Measurements from ENCODE around the gene MARCHF10. TPM values are rescaled to one million over a fixed set of nuclear protein-coding genes. Genes with fewer than 3 reads are reported as not detected.

The MARCHF10 gene
- total RNA-seq, 1 experiment from 2014 or later: not detected

DNA sequence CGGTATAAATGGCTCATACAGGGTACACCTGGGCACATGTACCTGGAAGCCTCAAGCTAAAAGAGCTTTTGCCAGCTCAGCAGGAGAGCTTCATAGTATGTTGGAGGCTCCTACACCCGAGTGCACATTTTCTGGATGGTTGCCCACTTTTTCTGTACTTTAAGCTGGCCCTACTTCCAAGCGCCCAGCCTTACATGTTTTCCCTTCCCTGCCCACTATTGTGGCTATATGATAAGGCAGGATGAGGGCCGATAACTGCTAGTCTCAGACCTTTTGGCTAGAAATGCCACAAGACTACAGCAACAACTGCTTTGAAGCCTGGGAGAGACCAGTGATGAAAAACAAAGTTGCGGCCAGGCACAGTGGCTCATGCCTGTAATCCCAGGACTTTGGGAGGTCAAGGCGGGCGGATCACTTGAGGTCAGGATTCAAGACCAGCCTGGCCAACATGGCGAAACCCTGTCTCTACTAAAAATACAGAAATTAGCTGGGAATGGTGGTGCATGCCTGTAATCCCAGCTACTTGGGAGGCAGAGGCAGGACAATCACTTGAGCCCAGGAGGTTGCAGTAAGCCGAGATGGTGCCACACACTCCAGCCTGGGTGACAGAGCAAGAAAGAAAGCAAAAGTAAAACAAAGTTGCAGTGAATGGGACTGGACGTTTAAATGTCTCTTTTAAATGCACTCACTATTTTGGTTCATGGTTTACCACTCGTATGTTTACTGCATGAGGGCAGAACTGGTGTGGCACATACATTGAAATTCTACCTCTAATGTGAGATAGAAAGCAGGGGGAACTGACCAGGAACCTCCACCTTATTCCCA, 14.2 kb upstream of the MARCHF10 start:
- CTCF ChIA-PET: interaction anchor here (0.6 kb wide), 1 partner anchor 36 kb away, joined by 6 read pairs; no protein-coding TSS in a partner anchor
- Histone ChIP-seq H3K36me3 (ENCODE audit: insufficient read depth, low read length, poor library complexity, severe bottlenecking) (no peaks in the 10 kb centered on the region), H3K27me3 (replicated peaks; ENCODE audit: insufficient read depth, low read depth, low read length, poor library complexity) (no peaks in the 10 kb centered on the region), H3K4me3 (ENCODE audit: low read depth, low read length, poor library complexity, severe bottlenecking) (no peak overlapping the region), H3K27ac (ENCODE audit: low read depth, low read length, poor library complexity, severe bottlenecking) (no peak overlapping the region), H3K4me1 (ENCODE audit: insufficient read depth, low read length, poor library complexity, severe bottlenecking) (no peaks in the 10 kb centered on the region), H3K9me3 (ENCODE audit: low read depth, low read length, poor library complexity, severe bottlenecking) (no peaks in the 10 kb centered on the region)
- no TSS peak for BruUV-seq (replicated peaks)
- intact Hi-C loops (cut with micrococcal nuclease; ENCODE audit: unreplicated experiment): no loop called here
- DNase-seq (ENCODE audit: low spot score): no peak
- POLR2A ChIA-PET (ENCODE audit: low non-redundant PET): no interaction called here
- no peak for TF ChIP-seq EZH2 (IDR thresholded peaks at IDR 0.05; ENCODE audit: borderline replicate concordance, low read depth, low read length, poor library complexity, severe bottlenecking)
- TF ChIP-seq, protein P1, sequence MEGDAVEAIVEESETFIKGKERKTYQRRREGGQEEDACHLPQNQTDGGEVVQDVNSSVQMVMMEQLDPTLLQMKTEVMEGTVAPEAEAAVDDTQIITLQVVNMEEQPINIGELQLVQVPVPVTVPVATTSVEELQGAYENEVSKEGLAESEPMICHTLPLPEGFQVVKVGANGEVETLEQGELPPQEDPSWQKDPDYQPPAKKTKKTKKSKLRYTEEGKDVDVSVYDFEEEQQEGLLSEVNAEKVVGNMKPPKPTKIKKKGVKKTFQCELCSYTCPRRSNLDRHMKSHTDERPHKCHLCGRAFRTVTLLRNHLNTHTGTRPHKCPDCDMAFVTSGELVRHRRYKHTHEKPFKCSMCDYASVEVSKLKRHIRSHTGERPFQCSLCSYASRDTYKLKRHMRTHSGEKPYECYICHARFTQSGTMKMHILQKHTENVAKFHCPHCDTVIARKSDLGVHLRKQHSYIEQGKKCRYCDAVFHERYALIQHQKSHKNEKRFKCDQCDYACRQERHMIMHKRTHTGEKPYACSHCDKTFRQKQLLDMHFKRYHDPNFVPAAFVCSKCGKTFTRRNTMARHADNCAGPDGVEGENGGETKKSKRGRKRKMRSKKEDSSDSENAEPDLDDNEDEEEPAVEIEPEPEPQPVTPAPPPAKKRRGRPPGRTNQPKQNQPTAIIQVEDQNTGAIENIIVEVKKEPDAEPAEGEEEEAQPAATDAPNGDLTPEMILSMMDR (conservative IDR thresholded peaks at IDR 0.05; ENCODE audit: low read depth, low read length): no peak

DNA sequence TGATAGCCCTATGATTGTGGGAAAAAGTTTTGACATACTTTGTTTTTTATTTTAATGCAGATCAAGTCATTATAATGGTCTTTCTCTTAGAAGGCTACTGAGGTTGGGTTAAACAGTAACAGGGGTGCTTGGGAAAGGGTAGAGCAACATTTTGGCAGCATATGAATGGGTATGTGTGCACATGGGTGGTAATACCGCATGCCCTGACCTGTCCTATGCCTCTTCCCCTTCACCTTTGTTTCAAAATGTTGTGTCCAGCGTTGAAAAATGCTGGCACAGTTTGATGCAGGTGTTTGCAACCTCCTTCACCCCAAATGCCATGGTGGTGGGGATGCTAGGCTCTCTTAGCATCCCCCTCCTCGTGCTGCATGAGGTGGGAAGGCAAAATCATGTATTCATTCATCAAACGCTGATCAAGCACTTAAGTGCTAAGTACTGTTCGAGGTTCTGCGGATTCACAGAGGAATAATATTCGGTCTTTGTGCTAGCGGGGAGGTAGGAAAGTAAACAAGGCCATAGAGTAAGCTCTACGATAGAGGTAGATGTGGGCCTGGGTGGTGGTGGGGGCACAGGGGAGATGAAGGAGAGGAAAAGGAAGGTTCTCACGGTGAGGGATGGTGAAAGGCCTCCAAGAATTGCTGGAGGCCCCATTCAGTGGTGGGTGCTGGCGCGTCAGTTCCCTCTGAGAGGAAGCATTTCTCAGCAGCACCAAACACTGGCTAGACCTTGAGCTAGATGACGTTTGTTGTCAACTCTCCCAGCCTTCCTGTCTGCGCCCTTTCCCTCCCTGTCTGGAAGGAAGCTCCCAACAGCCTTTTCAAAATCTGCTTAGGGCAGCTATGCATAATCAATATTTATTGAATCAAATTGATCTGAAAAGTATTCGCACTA, 13.3 kb upstream of the MARCHF10 start:
- H3K4me3 ChIP-seq (ENCODE audit: low read depth, low read length, poor library complexity, severe bottlenecking): no peak overlapping the region
- TF ChIP-seq, protein P1 (conservative IDR thresholded peaks at IDR 0.05; ENCODE audit: low read depth, low read length): no peak
- no peak for TF ChIP-seq EZH2 (IDR thresholded peaks at IDR 0.05; ENCODE audit: borderline replicate concordance, low read depth, low read length, poor library complexity, severe bottlenecking)
- no TSS peak for BruUV-seq (replicated peaks)
- CTCF ChIA-PET: interaction anchor here (0.6 kb wide), 1 partner anchor 37 kb away, joined by 6 read pairs; no protein-coding TSS in a partner anchor
- no peaks in the 10 kb centered on the region for H3K36me3 ChIP-seq (ENCODE audit: insufficient read depth, low read length, poor library complexity, severe bottlenecking)
- H3K27me3 ChIP-seq (replicated peaks; ENCODE audit: insufficient read depth, low read depth, low read length, poor library complexity): no peaks in the 10 kb centered on the region
- H3K27ac ChIP-seq (ENCODE audit: low read depth, low read length, poor library complexity, severe bottlenecking): no peak overlapping the region
- DNase-seq (ENCODE audit: low spot score): no peak
- intact Hi-C loops (cut with micrococcal nuclease; ENCODE audit: unreplicated experiment): no loop called here
- H3K9me3 ChIP-seq (ENCODE audit: low read depth, low read length, poor library complexity, severe bottlenecking): no peaks in the 10 kb centered on the region
- POLR2A ChIA-PET (ENCODE audit: low non-redundant PET): no interaction called here
- H3K4me1 ChIP-seq (ENCODE audit: insufficient read depth, low read length, poor library complexity, severe bottlenecking): no peaks in the 10 kb centered on the region

DNA sequence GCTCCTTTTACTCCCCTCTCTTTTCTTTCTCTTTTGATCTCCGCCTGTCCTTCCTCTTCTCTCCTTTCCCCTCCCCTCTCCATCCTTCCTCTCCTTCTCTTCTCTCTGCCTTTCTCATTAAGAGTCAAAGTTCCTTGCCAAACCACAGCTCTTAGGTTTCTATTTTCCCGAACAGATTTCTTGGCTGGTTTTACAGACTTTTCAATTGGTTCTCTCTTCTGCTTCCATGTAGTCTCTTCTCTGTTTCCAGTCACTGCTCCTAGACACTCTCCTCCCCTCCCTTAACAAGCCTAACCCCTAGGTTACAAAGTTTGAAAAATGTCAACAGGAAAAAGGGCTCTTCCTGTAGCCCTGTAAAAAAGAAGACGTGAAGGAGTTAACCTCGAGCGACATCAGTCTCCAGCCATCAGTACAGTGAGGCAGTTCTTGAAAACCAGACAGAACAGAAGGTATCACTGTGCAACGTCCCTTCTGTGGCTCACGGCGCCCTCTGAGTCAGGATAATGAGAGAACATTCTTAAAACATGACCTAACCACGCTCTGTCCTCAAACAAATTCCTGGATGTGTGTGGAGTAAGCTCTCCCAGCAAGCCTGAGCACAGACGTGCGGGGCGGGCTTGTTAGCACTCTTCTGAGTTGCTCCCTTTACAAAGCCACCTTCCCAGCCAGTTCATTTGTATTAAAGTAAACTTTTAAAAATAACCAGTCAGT, 11.6 kb upstream of the MARCHF10 start:
- no peaks in the 10 kb centered on the region for H3K9me3 ChIP-seq (ENCODE audit: low read depth, low read length, poor library complexity, severe bottlenecking)
- intact Hi-C loops (cut with micrococcal nuclease; ENCODE audit: unreplicated experiment): no loop called here
- DNase-seq (ENCODE audit: low spot score): peak; percentile 5
- no peaks in the 10 kb centered on the region for H3K36me3 ChIP-seq (ENCODE audit: insufficient read depth, low read length, poor library complexity, severe bottlenecking)
- H3K27ac ChIP-seq (ENCODE audit: low read depth, low read length, poor library complexity, severe bottlenecking): no peak overlapping the region
- no peaks in the 10 kb centered on the region for H3K27me3 ChIP-seq (replicated peaks; ENCODE audit: insufficient read depth, low read depth, low read length, poor library complexity)
- BruUV-seq (replicated peaks): no TSS peak
- no peaks in the 10 kb centered on the region for H3K4me1 ChIP-seq (ENCODE audit: insufficient read depth, low read length, poor library complexity, severe bottlenecking)
- TF ChIP-seq, protein P1 (conservative IDR thresholded peaks at IDR 0.05; ENCODE audit: low read depth, low read length): no peak
- TF ChIP-seq EZH2 (IDR thresholded peaks at IDR 0.05; ENCODE audit: borderline replicate concordance, low read depth, low read length, poor library complexity, severe bottlenecking): no peak
- POLR2A ChIA-PET (ENCODE audit: low non-redundant PET): no interaction called here
- CTCF ChIA-PET: interaction anchor here (0.6 kb wide), 1 partner anchor 13 kb away, joined by 3 read pairs; no protein-coding TSS in a partner anchor
- H3K4me3 ChIP-seq (ENCODE audit: low read depth, low read length, poor library complexity, severe bottlenecking): no peak overlapping the region
